GM12891 (cell line): ENCODE data around the gene ZNF467.

Experiments used
- DNase-seq: peaks from one replicate; pipeline ENCODE4 v3.0.0; 2011; ENCODE audit warnings: low spot score; ENCODE audit not compliant: insufficient read length
- FAIRE-seq: peaks from 2 replicates; lab custom pipeline; 2011; peaks lifted over from hg19 to GRCh38; lab: Jason Lieb, UNC
- PAX5 ChIP-seq: IDR thresholded peaks from 2 replicates; pipeline ENCODE4 v1.6.1; 2011; ENCODE audit warnings: low read length, moderate library complexity, mild to moderate bottlenecking; ENCODE audit not compliant: insufficient read depth, severe bottlenecking
- POLR2A ChIP-seq: IDR thresholded peaks from 2 replicates; pipeline ENCODE4 v1.6.1; 2011; ENCODE audit warnings: low read depth, low read length, control low read depth
- POLR2AphosphoS5 ChIP-seq: IDR thresholded peaks from 2 replicates; pipeline ENCODE4 v1.6.1; 2011; ENCODE audit warnings: low read depth, low read length, control low read depth
- POU2F2 ChIP-seq: IDR thresholded peaks from 2 replicates; pipeline ENCODE4 v1.6.1; 2011; ENCODE audit warnings: low read depth, mild to moderate bottlenecking, control low read depth, low read length, moderate library complexity
- SPI1 ChIP-seq: IDR thresholded peaks from 2 replicates; pipeline ENCODE4 v1.6.1; 2011; ENCODE audit warnings: low read depth, low read length, control low read depth
- TAF1 ChIP-seq: IDR thresholded peaks from 2 replicates; pipeline ENCODE4 v1.6.1; 2011; ENCODE audit warnings: low read depth, low read length, control low read depth

Gene ZNF467

DNA sequence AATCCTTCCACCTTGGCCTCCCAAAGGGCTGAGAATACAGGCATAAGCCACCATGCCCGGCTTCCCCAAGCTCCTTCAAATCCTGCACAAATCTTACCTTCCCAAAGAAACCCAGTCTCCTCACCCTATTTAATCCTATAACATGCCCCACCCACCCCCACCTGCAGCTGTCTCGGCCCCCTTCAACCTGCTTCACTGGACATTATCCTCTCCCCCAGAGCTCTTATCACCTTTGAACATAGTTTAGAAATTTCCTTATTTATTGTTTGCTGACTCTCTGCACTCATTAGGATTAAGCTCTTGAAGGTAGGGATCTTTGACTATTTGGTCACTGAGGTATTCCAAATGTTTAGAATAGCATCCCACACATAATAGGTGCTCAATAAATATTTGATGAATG is 3.5 kb downstream of the ZNF467 start:
- DNase-seq (no peak), FAIRE-seq (no peak)
- no peak for TF ChIP-seq POLR2AphosphoS5

DNA sequence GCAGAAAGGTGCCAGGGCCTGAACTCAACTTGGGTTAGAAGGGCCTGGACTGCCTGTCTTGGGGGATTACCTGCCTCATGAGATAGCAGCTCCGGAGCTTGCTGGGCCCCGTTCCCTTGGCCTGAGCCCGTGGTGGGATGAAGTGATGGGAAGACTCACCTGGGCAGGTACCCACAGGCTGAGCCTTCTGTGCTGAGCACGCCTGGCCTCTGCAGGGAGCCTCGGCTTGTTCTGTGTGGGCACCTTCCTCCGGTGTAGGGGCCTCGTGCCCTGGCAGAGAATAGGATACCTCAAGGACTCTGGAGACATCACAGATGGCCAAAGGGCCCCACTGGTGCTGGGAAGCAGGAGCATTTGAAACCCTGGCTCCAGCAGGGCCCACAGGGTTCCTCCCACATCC is 4.5 kb downstream of the ZNF467 start:
- DNase-seq (no peak), FAIRE-seq (no peak)
- TF ChIP-seq POLR2A (no peak), PAX5 (no peak), TAF1 (no peak), POU2F2 (no peak), POLR2AphosphoS5 (no peak), SPI1 (no peak)

DNA sequence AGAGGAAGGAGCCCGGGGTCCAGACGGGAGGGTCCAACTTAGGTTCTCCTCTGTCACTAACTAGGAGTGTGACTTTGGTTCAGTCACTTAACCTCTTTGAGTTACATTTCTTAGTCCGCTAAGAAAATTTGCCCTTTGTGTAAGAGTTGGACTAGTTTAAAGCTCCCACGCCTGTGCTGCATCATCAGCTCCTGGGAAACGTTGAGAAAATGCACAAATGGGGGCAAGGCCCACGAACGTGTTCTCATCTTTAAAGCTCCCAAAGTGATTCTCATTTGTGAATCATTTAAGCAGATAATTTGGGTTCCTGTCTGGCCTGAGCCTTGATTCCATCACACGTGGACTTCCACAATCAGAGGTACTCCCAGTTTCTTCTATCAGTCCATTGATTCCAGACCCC is 6.3 kb downstream of the ZNF467 start:
- FAIRE-seq (no peak), DNase-seq (no peak)
- TF ChIP-seq POU2F2 = no peak
- TF ChIP-seq PAX5 = no peak

DNA sequence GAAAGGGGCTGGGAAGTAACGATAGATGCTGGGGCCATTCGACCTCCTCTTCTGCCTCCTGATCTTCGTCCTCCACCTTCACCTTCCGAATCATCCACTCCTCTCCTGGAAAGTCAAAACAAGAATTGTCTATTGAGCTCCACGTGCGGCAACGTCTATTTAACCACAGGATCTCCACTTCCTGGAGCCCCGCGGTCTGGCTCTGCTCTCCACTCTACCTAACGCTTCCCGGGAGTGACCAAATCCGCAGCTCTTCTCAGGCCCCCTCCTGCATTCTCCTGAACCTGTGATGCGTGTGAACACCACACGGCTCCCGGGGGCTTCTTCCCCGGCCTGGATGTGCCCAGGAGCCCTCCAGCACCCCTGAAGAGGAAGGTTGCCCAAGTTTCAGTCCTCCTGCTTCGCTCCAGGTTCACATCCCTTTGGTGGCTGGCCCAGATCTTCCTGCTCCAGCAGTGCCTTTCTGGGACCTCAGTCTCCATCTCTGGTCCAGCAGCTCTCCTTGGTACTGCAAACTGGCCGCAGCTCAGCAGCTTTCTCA is 7.2 kb downstream of the ZNF467 start:
- TF ChIP-seq SPI1 (no peak), PAX5 (no peak), POLR2AphosphoS5 (no peak), POU2F2 (no peak), TAF1 (no peak), POLR2A (no peak)
- DNase-seq (no peak), FAIRE-seq (no peak)

GRCh38 chr7:149765399-149766121 is 7.8 kb downstream of the ZNF467 start:
- no peak for DNase-seq
- FAIRE-seq = no peak
- TF ChIP-seq POLR2A = no peak
- TF ChIP-seq POU2F2 = no peak
- TF ChIP-seq SPI1 = no peak

- FAIRE-seq = no peak
- DNase-seq = no peak
- TF ChIP-seq SPI1 = no peak
- no peak for TF ChIP-seq POLR2A
- TF ChIP-seq POU2F2 = no peak
- TF ChIP-seq TAF1 = no peak
- TF ChIP-seq POLR2AphosphoS5 = no peak
- no peak for TF ChIP-seq PAX5
Measured at GRCh38 chr7:149764481-149765398, 8.6 kb downstream of the ZNF467 start.

GRCh38 chr7:149763563-149764240 is 9.7 kb downstream of the ZNF467 start:
- FAIRE-seq = no peak
- no peak for TF ChIP-seq POU2F2
- no peak for TF ChIP-seq POLR2A
- TF ChIP-seq PAX5 = no peak
- TF ChIP-seq TAF1 = no peak
- no peak for TF ChIP-seq SPI1
- no peak for TF ChIP-seq POLR2AphosphoS5
- DNase-seq = no peak

GRCh38 chr7:149762610-149763009 is 10.8 kb downstream of the ZNF467 start:
- TF ChIP-seq PAX5 (no peak), POLR2AphosphoS5 (no peak), POLR2A (no peak), TAF1 (no peak), POU2F2 (no peak), SPI1 (no peak)
- FAIRE-seq (no peak), DNase-seq (no peak)

- DNase-seq = no peak
- no peak for TF ChIP-seq POLR2AphosphoS5
- FAIRE-seq = no peak
Measured at GRCh38 chr7:149762089-149762488, 11.3 kb downstream of the ZNF467 start.

DNA sequence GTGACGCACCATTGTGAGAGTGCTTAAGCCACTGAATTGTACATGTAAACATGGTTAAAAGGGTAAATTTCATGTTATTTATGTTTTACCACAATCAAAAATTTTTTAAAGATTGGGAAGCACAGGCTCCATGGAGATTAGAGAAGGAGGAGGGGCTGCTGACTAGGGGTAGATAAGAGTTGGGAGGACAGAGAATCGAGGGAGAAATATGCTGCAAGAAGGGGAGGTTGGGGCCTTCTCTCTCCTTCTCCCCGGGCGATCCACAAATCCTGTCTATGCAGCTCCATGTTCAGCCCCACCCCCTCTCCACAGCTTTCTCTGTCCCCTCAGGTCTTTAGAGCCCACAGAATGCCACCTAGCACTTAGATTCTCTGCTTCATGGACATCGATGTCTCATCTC is 12.1 kb downstream of the ZNF467 start:
- TF ChIP-seq POLR2A = no peak
- no peak for TF ChIP-seq POU2F2
- no peak for TF ChIP-seq POLR2AphosphoS5
- no peak for TF ChIP-seq TAF1
- TF ChIP-seq SPI1 = no peak
- no peak for TF ChIP-seq PAX5
- FAIRE-seq (no peak), DNase-seq (no peak)

- DNase-seq (no peak), FAIRE-seq (no peak)
- no peak for TF ChIP-seq SPI1
- no peak for TF ChIP-seq TAF1
- no peak for TF ChIP-seq POLR2A
- no peak for TF ChIP-seq PAX5
- TF ChIP-seq POLR2AphosphoS5 = no peak
- no peak for TF ChIP-seq POU2F2
Measured at GRCh38 chr7:149760538-149760937, 12.8 kb downstream of the ZNF467 start.
